PFSK-1 (cell line): ENCODE data around the gene SPDYA.

Source experiments
- FOXP2 ChIP-seq: optimal IDR thresholded peaks from 2 replicates; pipeline ENCODE3; 2011; ENCODE audit warnings: borderline replicate concordance, control low read depth, inconsistent platforms; ENCODE audit not compliant: insufficient read depth; ENCODE audit errors: extremely low read length, extremely low read depth
- POLR2AphosphoS5 ChIP-seq: IDR thresholded peaks from 2 replicates; pipeline ENCODE4 v1.6.1; 2012; ENCODE audit warnings: low read depth, mild to moderate bottlenecking, control low read depth, low read length, moderate library complexity
- SIN3A ChIP-seq: IDR thresholded peaks from 2 replicates; pipeline ENCODE4 v1.6.1; 2012; ENCODE audit warnings: mild to moderate bottlenecking, low read length, moderate library complexity, borderline replicate concordance; ENCODE audit not compliant: insufficient read depth
- TAF1 ChIP-seq: IDR thresholded peaks from 2 replicates; pipeline ENCODE4 v1.6.1; 2012; ENCODE audit warnings: low read length, control low read depth, borderline replicate concordance; ENCODE audit not compliant: insufficient read depth
- TF ChIP-seq, protein P1 (sequence below), 2 experiments: IDR thresholded peaks; 2 replicates each; pipeline versions ENCODE4 v1.6.1 to v1.8.0; 2011 to 2012; ENCODE audit warnings: low read depth in 2 of 2, low read length in 2 of 2, control low read depth in 1 of 2, inconsistent platforms in 1 of 2, mild to moderate bottlenecking in 1 of 2, moderate library complexity in 1 of 2; ENCODE audit not compliant: insufficient read depth in 1 of 2

SPDYA gene

DNA sequence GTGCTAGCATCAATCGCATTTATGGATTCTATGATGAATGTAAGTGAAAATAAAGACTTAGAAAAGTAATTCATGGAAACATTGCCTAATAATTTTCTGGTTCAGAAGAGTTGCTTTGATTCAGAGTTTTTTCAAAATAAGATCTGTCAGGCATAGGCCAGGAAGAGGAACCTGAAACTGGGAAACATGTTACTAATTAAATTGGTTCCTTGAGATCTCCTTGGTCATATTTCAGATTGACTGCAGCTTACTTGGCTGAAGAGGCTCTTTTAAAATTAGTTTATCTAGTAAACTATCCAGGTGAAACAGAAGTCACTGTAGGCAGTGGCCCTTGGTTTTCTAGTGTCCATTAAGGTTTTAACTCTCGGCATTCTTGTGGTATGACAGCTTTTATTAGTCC, 31.6 kb upstream of the SPDYA start:
- no peak for TF ChIP-seq SIN3A
- no peak for TF ChIP-seq TAF1
- TF ChIP-seq, protein P1, sequence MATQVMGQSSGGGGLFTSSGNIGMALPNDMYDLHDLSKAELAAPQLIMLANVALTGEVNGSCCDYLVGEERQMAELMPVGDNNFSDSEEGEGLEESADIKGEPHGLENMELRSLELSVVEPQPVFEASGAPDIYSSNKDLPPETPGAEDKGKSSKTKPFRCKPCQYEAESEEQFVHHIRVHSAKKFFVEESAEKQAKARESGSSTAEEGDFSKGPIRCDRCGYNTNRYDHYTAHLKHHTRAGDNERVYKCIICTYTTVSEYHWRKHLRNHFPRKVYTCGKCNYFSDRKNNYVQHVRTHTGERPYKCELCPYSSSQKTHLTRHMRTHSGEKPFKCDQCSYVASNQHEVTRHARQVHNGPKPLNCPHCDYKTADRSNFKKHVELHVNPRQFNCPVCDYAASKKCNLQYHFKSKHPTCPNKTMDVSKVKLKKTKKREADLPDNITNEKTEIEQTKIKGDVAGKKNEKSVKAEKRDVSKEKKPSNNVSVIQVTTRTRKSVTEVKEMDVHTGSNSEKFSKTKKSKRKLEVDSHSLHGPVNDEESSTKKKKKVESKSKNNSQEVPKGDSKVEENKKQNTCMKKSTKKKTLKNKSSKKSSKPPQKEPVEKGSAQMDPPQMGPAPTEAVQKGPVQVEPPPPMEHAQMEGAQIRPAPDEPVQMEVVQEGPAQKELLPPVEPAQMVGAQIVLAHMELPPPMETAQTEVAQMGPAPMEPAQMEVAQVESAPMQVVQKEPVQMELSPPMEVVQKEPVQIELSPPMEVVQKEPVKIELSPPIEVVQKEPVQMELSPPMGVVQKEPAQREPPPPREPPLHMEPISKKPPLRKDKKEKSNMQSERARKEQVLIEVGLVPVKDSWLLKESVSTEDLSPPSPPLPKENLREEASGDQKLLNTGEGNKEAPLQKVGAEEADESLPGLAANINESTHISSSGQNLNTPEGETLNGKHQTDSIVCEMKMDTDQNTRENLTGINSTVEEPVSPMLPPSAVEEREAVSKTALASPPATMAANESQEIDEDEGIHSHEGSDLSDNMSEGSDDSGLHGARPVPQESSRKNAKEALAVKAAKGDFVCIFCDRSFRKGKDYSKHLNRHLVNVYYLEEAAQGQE (IDR thresholded peaks at IDR 0.05; ENCODE audit: insufficient read depth in 1 of 2, low read depth in 2 of 2, low read length in 2 of 2) = no peak
- TF ChIP-seq POLR2AphosphoS5 = no peak

DNA sequence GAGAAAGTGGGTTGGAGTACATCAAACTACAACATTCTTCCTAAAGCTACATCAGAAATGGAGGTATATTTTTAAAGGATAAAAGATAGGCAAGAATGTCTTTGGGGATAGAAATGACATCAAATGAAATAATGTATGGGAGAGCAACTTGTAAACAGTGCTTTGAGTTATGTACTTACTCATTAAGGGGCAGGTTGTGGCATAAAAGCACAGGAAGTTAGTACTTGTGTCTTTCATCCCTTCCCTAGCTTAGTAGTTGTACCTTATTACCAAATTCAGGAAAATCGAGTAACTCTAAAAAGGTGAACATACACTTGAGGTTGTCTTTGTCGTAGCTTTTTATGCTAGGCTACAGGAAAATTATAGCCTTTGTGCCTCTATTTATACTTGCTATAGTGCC, 30.1 kb upstream of the SPDYA start:
- TF ChIP-seq SIN3A (no peak), TAF1 (no peak), POLR2AphosphoS5 (no peak), FOXP2 (no peak)
- TF ChIP-seq, protein P1 (IDR thresholded peaks at IDR 0.05; ENCODE audit: insufficient read depth in 1 of 2, low read depth in 2 of 2, low read length in 2 of 2) = no peak

DNA sequence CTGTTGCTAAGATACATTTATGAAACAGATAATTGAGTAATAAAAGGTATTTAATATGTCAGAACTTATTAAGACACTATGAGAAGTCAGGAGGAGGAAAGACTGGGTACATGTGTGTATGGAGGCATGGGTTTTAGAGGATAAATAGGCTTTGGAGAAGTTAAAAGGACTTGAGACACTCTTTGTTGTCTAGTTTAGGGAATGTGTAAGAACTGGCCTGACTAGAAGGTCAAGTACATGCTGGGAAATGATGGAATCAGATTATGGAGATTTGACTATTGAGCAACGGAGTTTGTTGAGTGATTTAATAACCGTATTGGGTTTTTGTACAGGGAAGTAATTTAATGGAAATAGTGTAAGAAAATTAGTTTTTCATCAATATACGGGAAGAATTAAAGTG, 28.2 kb upstream of the SPDYA start:
- TF ChIP-seq FOXP2 (no peak), TAF1 (no peak), SIN3A (no peak), POLR2AphosphoS5 (no peak)
- TF ChIP-seq, protein P1 (IDR thresholded peaks at IDR 0.05; ENCODE audit: insufficient read depth in 1 of 2, low read depth in 2 of 2, low read length in 2 of 2) = no peak

DNA sequence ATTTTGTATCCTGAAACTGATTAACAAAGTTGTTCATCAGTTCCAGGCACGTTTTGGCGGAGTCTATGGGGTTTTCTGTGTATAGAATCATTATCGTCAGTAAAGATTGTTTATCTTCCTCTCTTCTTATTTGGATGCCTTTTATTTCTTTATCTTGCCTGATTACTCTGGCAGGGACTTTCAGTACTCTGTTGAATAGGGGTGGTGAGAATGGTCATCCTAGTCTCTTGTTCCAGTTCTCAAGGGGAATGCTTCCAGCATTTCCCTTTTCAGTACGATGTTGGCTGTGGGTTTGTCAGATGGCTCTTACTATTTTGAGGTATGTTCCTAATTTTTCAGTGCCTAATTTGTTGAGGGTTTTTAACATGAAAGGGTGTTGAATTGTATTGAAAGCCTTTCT, 14.0 kb upstream of the SPDYA start:
- no peak for TF ChIP-seq FOXP2
- no peak for TF ChIP-seq SIN3A
- no peak for TF ChIP-seq POLR2AphosphoS5
- TF ChIP-seq TAF1 = no peak
- TF ChIP-seq, protein P1 (IDR thresholded peaks at IDR 0.05; ENCODE audit: insufficient read depth in 1 of 2, low read depth in 2 of 2, low read length in 2 of 2) = no peak

DNA sequence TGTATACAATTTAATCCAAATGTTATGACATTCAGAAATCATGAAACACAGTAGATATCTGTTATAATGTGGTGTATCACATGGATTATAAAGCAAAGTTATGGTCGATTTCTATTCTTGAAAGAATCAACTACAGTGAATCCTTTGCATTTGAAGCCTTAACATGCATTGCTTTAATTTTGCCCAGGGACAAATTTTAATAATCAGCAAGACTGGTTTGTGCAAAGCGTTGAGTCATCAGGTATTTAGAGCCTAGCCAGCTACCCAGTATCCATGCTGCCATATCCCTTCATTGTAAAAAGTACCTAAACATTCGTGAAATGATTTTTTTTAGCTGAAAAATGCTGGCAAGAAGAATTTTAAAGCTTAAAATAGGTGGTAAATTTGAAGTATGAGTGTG, 8.9 kb upstream of the SPDYA start:
- no peak for TF ChIP-seq TAF1
- TF ChIP-seq FOXP2 = no peak
- TF ChIP-seq POLR2AphosphoS5 = no peak
- TF ChIP-seq, protein P1 (IDR thresholded peaks at IDR 0.05; ENCODE audit: insufficient read depth in 1 of 2, low read depth in 2 of 2, low read length in 2 of 2) = no peak
- no peak for TF ChIP-seq SIN3A
